NB4 (cell line): ENCODE data around the gene RYR3.

Experiments used
- DNase-seq: peaks from one replicate; pipeline ENCODE4 v3.0.0; 2010; ENCODE audit warnings: low read depth
- H3K4me3 ChIP-seq: one replicate; pipeline ENCODE4 v1.5.1; 2011; ENCODE audit warnings: mild to moderate bottlenecking, low read depth, low read length, moderate library complexity
- CTCF ChIP-seq: IDR thresholded peaks from one replicate; pipeline ENCODE4 v1.5.1; 2012; ENCODE audit warnings: low read depth, low read length
- MYC ChIP-seq: IDR thresholded peaks from 2 replicates; pipeline ENCODE4 v1.6.1; 2011; ENCODE audit warnings: low read depth, low read length
- POLR2A ChIP-seq: IDR thresholded peaks from 2 replicates; pipeline ENCODE4 v1.6.1; 2011; ENCODE audit warnings: mild to moderate bottlenecking; ENCODE audit not compliant: insufficient read length; ENCODE audit errors: extremely low read depth
- TF ChIP-seq, protein P1 (sequence below): IDR thresholded peaks from 2 replicates; pipeline ENCODE4 v1.6.1; 2011; ENCODE audit warnings: low read depth, low read length

The RYR3 gene

GRCh38 chr15:33742306-33742705, 431.5 kb downstream of the RYR3 start:
- TF ChIP-seq, protein P1, sequence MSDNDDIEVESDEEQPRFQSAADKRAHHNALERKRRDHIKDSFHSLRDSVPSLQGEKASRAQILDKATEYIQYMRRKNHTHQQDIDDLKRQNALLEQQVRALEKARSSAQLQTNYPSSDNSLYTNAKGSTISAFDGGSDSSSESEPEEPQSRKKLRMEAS: no peak
- TF ChIP-seq POLR2A (no peak), CTCF (no peak), MYC (no peak)
- no peak overlapping the region for H3K4me3 ChIP-seq
- DNase-seq: no peak

DNA sequence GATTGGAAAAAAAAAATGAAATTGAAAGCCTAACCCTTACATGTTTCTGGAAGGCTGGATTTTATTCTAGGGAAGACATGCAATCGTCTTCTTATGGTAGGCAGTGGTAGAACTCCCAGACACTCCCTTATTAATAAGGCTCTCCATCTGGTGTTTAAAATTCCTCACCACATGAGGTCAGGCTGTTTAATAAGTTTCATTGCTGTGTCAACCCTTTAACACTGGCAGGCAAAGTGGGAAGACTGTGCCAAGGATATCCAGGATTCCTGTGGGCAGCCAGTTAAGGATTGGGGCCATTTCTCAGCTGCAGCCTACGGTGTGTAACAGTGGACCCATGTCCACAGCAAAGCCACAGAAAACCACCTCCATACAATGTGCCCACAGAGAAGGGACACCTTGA, 432.0 kb downstream of the RYR3 start:
- DNase-seq: no peak
- TF ChIP-seq MYC (no peak), POLR2A (no peak), CTCF (no peak)
- TF ChIP-seq, protein P1: no peak
- H3K4me3 ChIP-seq: no peak overlapping the region

- TF ChIP-seq, protein P1: no peak
- DNase-seq: no peak
- no peak overlapping the region for H3K4me3 ChIP-seq
Measured at GRCh38 chr15:33746203-33746602, 435.4 kb downstream of the RYR3 start.

DNA sequence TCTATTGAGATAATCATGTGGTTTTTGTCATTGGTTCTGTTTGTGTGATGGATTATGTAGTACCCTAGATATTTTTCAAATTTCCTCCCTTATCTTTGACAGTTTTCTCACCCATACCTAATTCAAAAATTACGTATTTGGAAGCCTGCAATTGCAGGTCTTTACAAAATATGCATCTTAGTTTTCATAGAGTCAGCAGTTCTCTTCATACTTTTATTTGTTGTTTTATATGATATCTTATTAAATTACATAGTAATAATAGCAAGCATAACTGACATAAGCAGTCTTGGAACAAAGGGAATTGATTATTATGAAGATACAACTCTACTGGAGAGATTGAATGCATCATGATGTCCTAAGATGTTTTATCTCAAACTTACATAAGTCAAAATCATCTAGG, 442.2 kb downstream of the RYR3 start:
- TF ChIP-seq MYC (no peak), POLR2A (no peak), CTCF (no peak)
- TF ChIP-seq, protein P1: no peak
- no peak for DNase-seq
- no peak overlapping the region for H3K4me3 ChIP-seq

DNA sequence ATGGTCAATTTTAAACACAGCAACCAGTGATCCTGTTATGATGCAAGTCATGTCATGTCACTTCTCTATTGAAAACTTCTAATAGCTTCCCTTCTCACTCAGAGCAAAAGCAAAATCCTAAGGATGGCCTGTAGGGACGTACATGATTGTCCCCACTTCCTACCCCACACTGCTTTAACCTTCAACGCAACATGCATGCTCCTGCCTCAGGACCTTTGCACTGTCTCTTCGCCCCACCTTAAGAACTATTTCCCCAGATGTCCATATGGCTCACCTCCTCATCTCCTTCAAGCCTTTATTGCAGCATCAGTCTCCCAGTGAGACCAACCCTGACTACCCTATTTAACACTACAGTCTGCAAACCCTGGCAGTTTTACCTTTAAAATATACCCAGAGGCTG, 443.5 kb downstream of the RYR3 start:
- TF ChIP-seq CTCF (no peak), MYC (no peak), POLR2A (no peak)
- TF ChIP-seq, protein P1: no peak
- DNase-seq: no peak
- H3K4me3 ChIP-seq: no peak overlapping the region

DNA sequence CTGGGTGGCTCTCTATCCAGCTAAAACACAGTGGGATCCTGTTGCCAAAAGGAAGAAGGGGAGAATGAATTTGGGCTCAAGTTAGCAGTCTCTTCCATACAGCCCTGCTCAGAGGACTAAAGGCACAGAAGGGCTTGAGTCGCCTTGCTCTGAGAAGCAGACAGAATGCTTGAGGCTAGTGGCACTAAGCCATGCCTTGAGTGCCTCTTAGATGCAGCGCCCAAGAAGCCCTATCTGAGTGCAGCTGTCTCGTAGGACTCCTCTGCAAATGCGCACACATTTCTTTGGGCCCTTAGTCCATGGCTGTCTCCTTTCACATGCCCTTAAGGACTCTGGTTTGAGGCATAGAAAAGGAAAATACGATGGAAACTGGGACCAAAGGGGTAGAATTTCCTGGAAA, 446.2 kb downstream of the RYR3 start:
- DNase-seq: no peak
- H3K4me3 ChIP-seq: no peak overlapping the region
- TF ChIP-seq POLR2A (no peak), CTCF (no peak), MYC (no peak)
- TF ChIP-seq, protein P1: no peak
